GM19193 (cell line): ENCODE results near the gene ASB10.

Experiments used
- POLR2A ChIP-seq: IDR thresholded peaks from 4 replicates; pipeline ENCODE4 v1.6.1; 2011; ENCODE audit not compliant: insufficient read depth, insufficient read length; ENCODE audit errors: extremely low read depth

Gene ASB10

DNA sequence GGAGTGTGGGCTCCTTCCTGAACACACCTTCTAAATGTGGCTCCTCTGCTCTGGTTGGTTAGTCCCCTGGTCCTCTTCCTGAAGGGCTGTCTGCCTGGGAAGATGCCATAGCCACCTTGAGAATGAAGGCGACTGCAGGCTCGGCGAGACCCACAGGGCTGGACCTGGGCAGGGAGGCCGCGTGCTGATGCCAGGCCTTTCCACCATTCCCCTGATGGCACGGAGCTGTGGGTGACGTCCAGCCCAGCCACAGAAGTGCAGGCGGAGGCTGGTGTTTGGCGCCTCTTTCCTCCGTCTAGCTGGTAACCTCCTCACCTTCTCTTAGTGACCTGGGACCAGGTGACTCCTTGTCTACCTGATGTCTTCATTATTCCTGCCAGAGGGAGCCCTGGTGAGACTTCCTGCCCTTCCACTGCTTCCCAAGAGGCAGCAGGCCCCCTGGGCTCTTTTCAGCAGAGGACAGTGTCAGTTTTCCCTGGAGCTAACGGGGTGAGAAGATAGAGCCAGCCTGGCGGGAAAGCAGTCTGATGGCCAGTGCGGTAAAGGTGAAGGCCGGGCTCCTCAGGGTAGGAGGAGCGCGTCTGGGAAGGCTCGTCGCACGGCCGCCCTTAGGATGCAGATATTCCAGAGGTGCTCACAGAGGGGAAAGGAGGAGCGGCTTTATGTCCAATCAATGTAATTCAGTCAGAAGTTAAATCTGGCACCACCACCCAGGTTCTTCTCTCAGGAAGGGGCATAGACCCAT, 54.4 kb downstream of the ASB10 start:
- TF ChIP-seq POLR2A = no peak

DNA sequence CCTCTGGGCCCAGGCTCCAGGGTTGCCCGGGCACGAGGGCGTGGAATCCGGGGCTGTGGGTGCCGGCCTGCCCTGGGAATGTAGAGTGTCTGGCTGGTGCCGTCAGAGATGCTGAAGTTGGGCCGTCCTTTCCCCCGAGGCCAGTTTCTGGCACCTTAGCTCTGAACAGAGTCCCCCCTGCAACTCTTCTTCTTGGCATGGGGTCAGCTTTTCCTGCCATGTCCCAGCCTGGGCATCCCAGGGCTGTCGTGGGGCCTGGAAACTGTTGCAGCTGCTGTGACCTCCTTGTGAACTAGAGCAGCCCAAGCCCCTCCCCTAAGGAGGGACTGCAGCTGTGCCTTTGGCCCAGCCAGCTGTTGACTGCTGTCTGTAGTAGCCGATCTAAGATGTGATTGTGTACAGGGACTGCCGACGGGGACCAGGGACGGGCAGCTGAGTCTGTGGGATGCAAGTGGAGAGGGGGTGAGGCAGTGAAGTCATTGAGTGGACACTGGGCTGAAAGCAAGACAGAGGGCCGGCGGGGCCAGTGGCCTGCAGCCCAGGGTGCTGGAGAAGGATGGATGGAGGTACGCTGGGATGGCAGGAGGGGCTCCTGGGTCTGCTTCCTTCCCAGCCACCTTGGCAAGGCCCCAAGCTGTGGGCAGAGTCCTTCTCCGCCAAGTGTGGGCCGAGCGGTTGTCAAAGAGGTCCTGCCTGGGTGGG, 55.3 kb downstream of the ASB10 start:
- no peak for TF ChIP-seq POLR2A

- TF ChIP-seq POLR2A = no peak
Measured at GRCh38 chr7:151131224-151131591, 55.8 kb downstream of the ASB10 start.

DNA sequence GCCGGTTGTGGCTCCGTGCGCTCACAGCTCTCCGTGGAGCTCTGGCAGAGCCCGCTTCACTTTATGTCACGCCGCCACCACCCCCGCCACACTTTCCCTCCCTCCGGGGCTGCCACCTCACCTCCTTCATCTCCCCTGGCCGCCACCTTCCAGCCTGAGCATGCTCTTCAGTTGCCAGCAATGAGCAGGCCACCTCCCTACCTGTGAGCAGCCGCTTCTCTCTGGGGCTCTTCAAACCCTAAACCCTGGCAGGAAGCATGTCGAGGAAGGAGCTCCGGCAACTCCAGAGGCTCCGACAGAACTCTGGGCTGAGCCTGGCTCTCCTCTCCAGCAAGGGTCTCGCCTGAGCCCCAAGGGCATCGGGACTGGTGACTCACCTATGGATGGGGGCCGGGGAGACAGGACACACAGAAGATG, 56.3 kb downstream of the ASB10 start:
- no peak for TF ChIP-seq POLR2A

DNA sequence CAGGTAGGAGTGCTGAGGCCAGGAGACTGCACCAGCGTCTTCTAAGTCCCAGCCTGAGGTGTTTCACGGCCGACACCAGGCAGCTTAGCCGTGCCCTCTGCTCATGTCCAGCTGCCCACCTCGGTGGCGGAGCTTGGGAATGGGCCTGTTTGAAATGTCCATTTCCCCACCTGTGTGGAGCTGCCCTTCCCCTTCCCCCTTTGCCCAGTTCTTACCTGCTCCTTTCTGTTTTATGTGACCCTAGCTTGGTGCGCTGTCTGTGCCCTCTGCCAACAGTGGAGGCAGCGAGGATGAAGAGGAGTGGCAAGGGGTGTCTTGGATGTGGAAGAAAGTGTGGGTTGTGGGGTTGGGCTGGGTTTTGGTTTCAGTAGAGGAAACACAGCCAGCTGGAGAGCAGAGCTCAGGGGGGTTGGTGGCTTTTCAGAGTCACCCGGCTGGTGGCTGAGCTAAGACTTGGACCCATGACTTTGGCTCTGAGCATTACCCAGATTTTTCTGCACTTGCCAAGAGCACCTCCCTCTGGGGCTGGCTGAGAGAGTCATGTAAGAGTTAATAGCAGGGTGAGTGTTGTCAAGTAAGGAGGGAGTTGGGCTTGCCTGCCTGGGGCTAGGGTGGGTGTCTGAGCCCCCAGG, 57.0 kb downstream of the ASB10 start:
- no peak for TF ChIP-seq POLR2A

DNA sequence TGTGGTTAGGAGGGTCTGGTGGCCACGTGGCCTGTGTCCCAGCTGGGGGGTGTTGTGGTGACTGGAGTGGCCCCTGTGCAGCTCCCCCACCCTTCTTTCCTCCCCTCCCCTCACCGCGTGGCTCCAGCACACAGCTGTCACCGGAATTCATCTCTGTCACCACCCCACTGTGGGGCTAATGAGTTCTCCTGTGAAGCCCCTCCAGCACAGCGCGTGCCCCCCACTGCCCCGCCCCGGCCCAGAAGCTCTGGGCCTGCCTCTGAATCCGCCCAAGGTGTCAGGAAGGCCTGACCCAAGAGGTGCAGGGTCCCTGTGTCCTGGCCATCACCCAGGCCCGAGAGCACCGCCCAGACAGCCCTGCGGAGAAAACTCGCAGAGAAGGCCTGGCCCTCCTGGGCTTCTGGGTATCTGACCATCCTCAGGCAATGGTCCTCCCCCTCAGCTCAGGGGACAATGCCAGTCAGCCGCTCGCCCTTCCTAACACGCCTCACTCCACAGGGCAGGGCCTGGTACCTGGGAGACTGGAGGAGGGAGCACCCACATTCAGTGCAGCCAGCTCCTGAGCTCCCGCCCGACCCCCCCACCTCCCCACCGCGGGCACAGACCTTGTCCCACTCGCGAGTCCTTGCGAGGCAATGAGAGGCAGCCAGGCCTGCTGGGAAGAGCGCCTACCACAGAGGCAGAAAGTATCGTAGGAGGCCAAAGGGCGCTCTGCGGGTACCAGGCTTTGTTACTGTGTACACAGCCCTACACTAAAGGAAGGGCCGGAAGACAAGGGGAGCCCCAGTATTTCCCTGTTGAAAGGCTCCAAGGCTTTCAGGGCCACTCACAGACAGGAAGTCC, 57.7 kb downstream of the ASB10 start:
- no peak for TF ChIP-seq POLR2A

GRCh38 chr7:151128716-151129115, 58.3 kb downstream of the ASB10 start:
- no peak for TF ChIP-seq POLR2A

DNA sequence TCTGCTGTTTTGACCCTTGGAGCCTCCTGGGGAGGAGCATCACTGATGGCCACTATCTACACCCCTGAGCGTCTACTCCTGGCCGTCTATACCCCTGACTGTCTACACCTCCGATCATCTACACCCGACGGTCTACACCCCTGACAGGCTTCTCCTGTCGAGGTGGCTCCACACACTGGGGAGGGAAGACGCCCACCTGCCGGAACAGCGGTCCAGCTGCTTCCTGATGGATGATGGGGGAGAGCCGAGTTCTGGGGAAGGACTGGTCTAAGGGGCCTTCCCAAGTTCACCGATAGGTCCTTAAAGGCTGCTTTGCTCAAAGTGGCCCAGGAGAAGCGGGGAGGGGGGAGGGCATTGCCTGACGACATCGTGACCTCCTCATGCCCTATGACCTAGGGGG, 58.9 kb downstream of the ASB10 start:
- TF ChIP-seq POLR2A = no peak

GRCh38 chr7:151126491-151127137, 60.4 kb downstream of the ASB10 start:
- TF ChIP-seq POLR2A = no peak

- TF ChIP-seq POLR2A = no peak
Measured at GRCh38 chr7:151125846-151126481, 61.1 kb downstream of the ASB10 start.
